ENCODE results near the gene PYCARD. TPM values are rescaled to one million over a fixed set of nuclear protein-coding genes. Genes with fewer than 3 reads are reported as not detected.

Gene PYCARD
- total and polyA plus RNA-seq, 9 of the 15 experiments (the other 6 are each of a cell fraction or from before 2014, with no cell fraction given) = 1.3 to 28.4 (median 6.0) TPM

- TF ChIP-seq MBD1 (CRISPR knock-in tag; IDR thresholded peaks at IDR 0.05) = no peak
- TF ChIP-seq TEAD1 (CRISPR knock-in tag; IDR thresholded peaks at IDR 0.05) = peak; percentile 54 to 77; a peak in 3 of 4 replicates
- peak; percentile 15 for TF ChIP-seq PCBP2 (IDR thresholded peaks at IDR 0.05; ENCODE audit: low read depth, low read length, poor library complexity, severe bottlenecking)
- TF ChIP-seq RREB1 (CRISPR knock-in tag; IDR thresholded peaks at IDR 0.05) = peak; percentile 85
- peak; percentile 62; the same call in 1 of the 2 replicates for TF ChIP-seq ATF3 (IDR thresholded peaks at IDR 0.05)
- TF ChIP-seq ATF3 (CRISPR knock-in tag; conservative IDR thresholded peaks at IDR 0.05) = no peak
- 0 out of 2 replicates have a peak, but pooled peaks have one; percentile 52 for TF ChIP-seq GATAD2A (IDR thresholded peaks at IDR 0.05)
- TF ChIP-seq SIX5 (IDR thresholded peaks at IDR 0.05; ENCODE audit: borderline replicate concordance in 1 of 2, insufficient read depth in 1 of 2, low read depth in 1 of 2, low read length in 2 of 2) = peak; percentile 39 to 61; a peak in 3 of 4 replicates
- no peak for TF ChIP-seq FOS (IDR thresholded peaks at IDR 0.05; ENCODE audit: extremely low read depth, insufficient read length)
- no peak for TF ChIP-seq ZNF445 (CRISPR knock-in tag; IDR thresholded peaks at IDR 0.05; ENCODE audit: low read depth)
- TF ChIP-seq RAD21 (CRISPR knock-in tag; conservative IDR thresholded peaks at IDR 0.05 in 1 of 2, IDR thresholded peaks at IDR 0.05 in 1 of 2) = peak; percentile 2 to 25; a peak in 1 of 4 replicates
- no peak for TF ChIP-seq ZNF140 (CRISPR knock-in tag; IDR thresholded peaks at IDR 0.05)
- no peak; the same call in 1 of the 2 replicates for TF ChIP-seq ZNF592 (IDR thresholded peaks at IDR 0.05)
Observed at GRCh38 chr16:31179747-31180459, 22.7 kb downstream of the PYCARD start, which contains the start of gene FUS (continued).

Data from K562 (cell line).